Left ventricle myocardium superior (tissue), 1 donor: ENCODE data around the gene INAFM2. TPM values are rescaled to one million over a fixed set of nuclear protein-coding genes. Genes with fewer than 3 reads are reported as not detected.

ENCODE experiments used
- ATAC-seq: fragments of 200-7000 bp; cut with Tn5 transposase; one replicate; pipeline ENCODE4 v1.9.1; 2020; ENCODE audit warnings: mild to moderate bottlenecking, moderate library complexity
- DNase-seq: peaks from one replicate; pipeline ENCODE4 v3.0.0-alpha.2; 2020
- intact Hi-C: fragments of 100-400 bp; cut with micrococcal nuclease; formaldehyde crosslinking; loops from one replicate; pipeline ENCODE4 v1.11.0; 2022
- total RNA-seq: library from RNA; stranded (reverse); fragmentation: NEBNext Ultra II Directional; extraction: Animal tissue kit (Norgen Biotek cat#: 25700); gene quantifications from one replicate; pipeline ENCODE4 v1.2.1, GENCODE V29; 2021
- donor health status: DM: no; HTN: yes; CAD: no; lungs with severe emphysema.

INAFM2 gene
- total RNA-seq, 1 donor from 2014 or later = 55.8 TPM

DNA sequence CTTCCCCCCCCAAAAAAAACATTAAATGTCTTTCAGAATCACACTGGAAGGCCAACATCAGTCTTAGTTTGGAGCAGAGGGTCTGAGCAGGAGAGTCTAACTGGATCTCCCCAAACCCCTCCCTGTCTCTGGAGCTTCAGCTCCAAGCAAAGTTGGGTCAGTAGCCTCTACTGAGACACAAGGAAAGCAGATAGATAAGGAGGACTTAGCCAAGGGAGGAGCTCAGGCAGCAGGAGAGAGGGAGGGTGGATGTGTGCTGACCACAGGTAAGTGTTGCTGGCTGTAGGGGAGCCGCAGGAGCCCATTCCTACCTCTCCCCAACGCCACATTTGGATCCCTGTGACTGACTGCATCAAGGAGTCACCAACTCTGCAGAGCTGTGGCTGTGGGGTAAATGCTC, 22.7 kb upstream of the INAFM2 start:
- no peak for ATAC-seq
- intact Hi-C loops = no loop called here
- no peak for DNase-seq

DNA sequence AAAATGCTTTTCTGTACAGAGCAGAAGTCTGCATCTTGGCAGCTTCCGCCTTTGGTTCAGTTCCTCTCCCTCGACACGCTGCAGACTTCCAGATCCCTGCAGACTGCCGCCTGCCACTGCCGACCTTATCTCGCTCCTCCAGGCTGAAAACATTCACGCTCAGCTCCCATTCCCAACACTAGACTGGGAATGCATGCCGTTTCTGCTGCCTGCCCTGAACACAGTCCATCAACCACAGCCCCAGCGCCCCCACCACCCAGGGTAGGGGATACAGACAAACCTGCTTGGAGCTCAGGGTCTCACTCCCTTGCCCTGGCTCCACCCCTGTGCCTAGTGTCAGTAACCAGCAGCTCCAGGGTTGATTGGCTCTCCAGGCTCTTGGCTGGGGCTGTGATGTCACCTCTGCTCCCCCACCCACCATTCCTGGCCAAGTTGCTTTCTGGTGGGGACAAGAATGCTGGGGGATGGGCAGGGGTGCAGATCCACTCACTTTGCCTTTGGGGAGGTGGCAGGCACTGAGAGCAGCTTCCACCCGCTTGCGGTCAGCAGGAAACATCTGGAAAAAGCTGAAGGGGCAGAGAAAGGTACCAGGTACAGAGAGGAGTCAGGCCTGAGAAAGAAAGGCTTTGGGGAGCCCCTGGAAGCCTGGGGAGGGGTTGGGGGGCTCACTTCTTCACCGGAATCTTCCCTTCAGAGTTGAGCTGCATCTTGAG, 21.9 kb upstream of the INAFM2 start:
- DNase-seq (no peak), ATAC-seq (peak; percentile 67)
- intact Hi-C loops = no loop called here

DNA sequence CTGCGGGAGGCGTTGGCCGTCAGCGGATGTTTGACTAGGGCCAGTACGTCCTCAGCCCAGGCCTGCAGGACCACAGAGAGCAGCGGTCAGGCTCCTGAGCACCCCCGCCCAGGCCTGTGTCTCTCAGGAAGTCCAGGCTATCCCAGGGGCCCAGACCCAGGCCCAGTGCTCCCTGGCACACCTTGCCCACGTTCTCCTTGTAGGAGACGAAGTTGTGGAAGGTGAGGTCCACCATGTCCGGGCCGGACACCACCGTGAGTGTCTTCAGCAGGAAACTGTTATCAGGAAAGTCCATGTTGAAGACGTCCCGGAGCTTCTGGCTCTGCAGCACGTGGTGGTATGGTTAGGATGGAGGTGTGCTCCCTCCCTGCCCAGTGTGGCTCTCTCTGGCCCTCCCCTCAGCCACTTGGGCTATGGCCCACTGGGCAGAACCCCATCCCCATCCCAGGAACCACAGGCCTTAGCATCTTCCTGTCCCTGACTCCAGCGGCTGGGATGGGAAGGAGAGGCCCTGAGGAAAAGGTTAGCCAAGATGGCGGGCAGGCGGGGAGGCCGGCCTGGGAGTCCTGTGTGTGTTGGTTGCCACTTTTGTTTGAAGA, 21.1 kb upstream of the INAFM2 start:
- no peak for ATAC-seq
- no peak for DNase-seq
- intact Hi-C loops = no loop called here

DNA sequence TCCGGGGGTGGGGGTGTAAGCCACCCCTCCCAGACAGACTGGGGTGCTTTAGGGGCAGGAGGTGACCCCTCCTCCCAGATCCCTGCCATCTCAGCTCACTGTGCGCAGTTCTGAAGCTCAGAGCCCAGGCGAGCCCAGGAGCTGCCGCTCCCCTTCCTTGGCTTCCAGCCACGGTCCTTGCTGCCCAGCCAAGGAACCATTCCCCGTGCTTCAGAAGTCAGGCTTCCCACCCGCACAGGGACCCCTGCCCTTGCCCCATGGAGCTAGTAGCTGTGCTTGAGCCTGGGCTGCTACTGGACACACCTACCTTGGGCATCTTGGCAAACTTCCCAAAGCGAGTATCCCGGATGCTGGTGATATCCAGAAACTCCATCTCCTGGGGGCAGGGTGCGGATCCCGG, 20.5 kb upstream of the INAFM2 start:
- intact Hi-C loops = no loop called here
- ATAC-seq (no peak), DNase-seq (no peak)

DNA sequence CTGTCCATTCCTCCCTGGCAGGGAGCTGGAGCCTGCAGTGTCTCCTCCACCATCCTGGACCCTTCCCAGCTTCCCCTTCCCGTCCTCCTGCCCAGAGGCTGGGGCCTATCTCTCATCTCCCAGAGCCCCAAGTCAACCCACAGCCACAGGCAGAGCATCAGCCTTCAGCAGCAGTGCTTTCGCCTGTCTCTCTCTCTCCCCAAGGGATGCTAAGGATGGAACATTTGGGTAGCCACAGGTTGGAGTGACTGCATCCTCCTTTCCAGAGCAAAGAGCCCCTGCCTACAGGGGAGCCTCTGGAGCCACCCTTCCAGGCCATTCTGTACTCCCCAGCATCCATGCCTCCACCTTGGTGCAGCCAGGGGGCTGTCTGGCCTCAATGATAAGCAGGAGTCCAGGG, 19.9 kb upstream of the INAFM2 start:
- intact Hi-C loops = no loop called here
- DNase-seq (no peak), ATAC-seq (no peak)

DNA sequence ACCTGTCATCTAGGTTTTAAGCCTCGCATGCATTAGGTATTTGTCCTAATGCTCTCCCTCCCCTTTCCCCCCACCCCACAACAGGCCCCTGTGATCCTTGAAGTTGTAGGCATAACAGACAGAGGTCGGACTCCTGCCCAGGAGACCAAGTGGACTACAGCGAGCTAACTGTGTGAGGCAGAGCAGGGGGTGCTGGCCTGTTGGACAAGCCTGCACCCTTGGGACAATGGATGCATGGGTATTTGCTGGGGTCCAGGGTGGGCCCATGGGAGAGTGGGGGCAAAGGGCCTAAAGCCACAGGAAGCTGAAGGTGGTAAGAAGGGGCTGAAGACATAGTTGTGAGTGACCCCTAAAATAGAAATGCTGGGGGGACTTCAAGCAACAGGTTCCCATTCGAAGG, 18.2 kb upstream of the INAFM2 start:
- DNase-seq (no peak), ATAC-seq (no peak)
- intact Hi-C loops = no loop called here

DNA sequence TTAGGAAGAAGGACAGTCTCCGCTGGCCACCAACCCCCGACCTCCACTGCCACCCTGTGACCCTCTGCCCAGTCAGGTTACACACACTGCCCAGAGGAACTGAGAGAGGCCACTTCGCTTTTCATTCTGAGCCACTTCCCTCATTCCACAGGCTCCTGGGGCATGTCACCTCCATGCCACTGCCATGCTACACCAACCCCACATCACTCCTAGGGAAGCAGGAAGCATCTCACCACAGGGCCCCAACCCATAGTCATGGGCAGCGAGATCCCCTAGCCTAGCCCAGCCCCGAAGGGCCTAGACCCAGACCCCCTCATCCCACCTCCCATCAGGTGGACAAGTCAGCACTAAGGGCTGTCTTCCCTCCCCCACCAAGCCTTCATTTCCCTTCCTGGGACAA, 17.1 kb upstream of the INAFM2 start:
- DNase-seq (no peak), ATAC-seq (no peak)
- intact Hi-C loops = no loop called here

DNA sequence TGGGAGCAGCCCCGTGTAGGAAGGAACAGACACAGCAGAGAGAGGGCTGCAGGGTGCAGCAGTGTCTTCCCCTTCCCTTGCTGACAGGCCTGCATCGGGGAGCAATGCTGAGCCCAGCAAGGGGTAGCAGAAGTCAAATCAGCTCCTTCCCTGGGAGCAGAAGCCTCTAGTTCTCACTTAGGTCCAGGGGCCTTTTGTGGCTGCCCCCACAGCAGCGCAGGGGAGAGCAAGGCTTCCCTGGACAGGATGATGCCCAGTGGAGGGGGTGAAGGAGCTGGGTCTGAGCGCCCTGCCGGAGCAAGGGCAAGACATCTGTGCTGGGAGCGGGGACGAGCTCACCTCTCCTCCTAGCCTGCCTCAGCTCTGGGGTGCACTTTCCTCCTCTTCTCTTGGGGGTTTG, 16.6 kb upstream of the INAFM2 start:
- ATAC-seq = peak; percentile 10
- intact Hi-C loops = no loop called here
- DNase-seq = no peak

DNA sequence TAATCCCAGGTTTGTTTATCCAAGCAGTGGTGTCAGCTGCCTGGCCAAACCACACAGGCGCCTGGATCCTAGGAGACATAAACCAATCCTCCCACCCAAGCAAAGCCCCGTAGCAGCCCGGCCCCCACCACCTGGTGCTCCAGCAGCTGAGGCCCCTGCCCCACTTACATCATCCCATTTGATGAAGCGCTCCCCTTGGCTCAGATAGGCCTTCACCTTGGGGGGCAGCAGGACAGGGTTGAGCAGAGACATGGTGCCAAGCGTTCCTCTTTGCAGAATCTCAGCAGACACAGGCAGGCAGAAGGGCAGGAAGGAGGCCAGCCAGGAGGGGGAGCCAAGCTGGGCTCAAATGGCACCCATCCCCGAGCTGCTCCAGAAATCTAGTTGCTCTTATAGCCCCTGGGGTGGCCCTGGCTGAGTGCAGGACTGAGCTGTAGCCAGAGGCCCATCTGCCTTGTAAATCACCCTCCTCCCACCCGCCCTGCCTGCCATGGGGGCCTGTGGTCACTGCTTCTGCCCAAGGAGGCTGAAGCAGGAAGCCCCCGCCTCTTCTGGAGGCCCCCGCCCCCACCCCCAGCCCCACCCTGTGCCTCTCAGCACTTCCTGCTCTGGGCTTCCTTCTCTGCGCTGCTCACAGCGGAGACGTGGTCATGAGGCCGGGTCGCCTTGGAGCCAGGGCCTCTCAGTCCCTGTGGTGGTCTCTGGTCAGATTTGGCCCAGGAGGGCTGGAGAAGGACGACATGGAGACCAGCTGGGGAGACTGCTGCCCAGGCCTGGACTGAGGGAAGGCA, 15.9 kb upstream of the INAFM2 start, which contains the start of gene PLCB2:
Gene PLCB2 (minus strand): TSS at position 515 of the 791 bp plus-strand sequence. CDS start 263 bp downstream, at position 252.
- ATAC-seq (peak; percentile 60), DNase-seq (peak; percentile 63)
- intact Hi-C loops = no loop called here

DNA sequence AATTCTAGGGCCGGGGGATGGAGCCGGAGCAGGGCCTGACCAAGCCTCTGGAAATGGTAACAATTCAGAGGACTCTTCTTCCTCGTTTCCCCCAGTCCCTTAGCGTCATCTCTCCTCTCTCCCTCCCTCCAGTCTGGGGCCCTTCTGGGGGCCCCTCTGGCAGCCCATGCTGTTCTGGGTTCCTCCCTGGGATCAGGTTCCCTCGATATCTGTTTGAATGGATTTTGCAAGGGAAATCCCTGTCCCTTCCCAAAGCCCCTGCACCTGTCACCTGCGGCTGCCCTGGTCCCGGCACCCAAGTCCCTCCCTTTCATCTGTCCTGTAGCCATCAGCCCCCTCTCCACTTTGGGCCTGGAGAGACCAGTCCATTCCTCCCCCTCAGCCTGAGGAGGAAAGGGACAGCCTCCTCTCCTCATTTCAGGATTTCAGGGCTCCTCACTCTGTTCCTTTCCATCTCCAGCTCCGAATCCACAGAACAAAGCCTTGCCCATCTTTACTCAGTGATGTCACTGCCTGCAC, 14.1 kb upstream of the INAFM2 start:
- DNase-seq (no peak), ATAC-seq (no peak)
- intact Hi-C loops = no loop called here

DNA sequence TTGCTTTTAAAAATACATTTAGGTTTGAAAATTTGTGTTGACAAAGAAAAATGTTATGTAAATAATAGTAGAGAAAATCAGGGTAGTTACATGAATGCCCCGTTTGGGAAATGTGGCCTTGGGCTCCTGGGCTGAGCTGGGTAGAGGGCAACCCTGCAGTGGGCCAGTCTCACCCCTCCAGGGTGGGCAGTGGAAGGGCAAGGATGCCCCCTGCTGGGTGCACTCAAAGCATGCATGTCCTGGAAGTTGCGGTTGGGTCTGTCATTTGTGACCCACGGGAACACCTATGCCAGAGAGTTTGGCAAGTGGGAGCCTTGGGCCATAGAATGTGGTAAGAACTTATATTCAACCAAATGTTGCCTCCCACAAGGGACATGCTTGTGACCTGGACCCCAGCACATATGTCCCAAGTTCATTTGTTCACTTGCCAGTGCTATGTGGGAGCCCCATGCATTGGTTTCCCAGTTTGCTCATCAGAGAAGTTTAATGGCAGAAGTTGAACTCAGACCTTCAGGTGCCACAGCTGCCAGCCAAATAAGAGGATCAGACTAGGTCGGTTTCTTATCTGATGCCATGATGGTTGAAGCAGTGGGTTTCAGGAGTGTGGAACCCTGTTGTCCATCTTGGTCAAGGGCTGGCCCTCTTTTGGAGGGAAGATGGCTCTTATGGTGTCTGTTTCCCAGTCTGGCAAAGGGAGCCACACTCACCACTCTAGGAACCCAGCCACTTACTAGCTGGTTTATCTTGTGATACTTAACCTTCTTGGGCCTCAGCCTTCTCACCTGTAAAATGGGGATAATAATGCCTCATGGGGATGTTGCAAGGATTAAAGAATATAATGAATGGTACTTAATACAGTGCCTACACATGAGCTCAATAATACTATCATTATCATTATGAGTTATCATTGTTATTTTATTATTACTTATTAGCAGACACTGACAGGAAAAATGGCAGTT, 13.2 kb upstream of the INAFM2 start:
- ATAC-seq = peak; percentile 73
- intact Hi-C loops = no loop called here
- DNase-seq = peak; percentile 77

DNA sequence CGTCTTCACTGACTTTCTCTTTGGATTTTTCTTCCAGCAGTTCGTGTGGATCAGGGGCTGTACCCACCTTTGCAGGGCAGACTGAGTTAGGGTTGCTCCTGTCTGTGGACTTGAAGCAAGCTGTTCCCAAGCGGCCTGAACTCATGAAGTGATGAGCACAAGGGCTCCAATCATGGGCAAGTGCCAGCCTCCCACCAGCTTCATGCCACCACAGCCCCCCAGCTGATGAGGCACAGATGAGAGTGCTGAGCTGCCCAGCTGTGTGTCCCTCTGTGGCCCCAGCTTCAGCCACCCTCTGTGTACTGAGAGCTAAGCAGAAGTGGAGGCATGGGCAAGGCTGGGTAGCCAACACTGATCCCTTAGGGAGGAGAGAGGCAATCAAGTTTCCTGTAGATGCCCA, 12.5 kb upstream of the INAFM2 start:
- intact Hi-C loops = no loop called here
- DNase-seq (no peak), ATAC-seq (no peak)

DNA sequence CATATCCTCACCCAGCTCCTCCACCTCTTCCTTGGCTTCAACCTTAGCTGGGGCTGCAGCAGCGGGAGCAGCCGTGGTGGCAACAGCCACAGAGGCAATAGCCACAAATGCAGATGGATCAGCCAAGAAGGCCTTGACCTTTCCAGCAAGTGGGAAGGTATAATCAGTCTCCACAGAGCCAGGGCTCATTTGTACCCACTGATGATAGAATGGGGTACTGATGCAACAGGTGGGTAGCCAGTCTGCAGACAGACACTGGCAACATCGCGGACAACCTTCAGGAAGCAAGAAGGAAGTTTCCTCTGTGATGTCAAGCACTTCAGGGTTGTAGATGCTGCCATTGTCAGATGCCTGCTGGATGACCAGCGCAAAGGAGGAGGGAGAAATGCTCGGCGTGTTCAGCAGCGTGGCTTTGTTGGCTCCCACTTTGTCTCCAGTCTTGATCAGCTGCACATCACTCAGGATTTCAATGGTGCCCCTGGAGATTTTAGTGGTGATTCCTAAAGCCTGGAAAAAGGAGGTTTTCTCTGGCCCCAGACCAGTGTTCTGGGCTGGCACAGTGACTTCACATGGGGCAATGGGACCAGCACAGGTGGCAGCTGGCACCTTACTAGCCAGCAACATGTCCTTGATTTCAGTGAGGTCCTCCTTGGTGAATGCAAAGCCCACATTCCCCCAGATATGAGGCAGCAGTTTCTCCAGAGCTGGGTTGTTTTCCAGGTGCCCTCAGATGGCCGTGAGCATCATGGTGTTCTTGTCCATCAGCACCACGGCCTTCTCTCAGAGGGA, 10.9 kb upstream of the INAFM2 start:
- ATAC-seq (no peak), DNase-seq (no peak)
- intact Hi-C loops = no loop called here

DNA sequence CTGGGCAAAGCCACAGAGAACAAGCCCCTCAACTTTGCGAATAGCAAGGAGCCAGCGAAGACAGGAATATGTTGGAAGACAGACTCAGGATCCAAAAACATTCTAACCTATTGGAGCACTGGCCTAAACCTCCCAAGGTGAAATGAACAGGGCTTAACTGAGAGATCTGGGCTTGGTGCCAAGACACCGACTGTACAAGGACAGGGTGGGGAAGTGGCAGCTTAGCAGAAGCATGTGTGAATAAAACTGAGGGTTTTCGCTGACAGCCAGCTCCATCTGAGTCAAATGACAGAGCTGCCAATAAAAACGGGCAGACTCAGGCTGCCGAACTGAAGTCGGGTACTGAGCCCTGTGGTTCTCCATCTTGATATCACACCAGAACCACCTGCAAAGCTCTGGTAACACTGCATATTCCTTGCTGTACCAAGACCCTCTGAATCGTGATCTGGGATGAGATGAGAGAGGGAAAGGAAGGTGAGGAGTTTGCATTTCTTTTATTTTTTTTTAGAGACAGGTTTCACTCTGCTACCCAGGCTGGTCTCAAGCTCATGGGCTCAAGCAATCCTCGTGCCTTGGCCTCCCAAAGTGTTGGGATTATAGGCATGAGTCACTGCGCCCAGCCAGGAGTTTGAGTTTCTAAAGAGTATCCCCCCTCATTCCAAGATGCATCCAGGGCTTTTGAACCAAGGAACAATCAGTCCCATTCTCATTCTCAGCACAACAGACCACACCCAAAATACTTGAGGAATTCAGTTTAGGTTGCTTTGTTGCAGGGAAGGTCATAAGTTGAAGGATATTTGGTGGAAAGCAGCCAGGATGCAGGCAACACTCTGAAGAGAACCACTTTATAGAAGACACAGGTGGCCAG, 9.7 kb upstream of the INAFM2 start:
- peak; percentile 71 for ATAC-seq
- peak; percentile 63 for DNase-seq
- intact Hi-C loops = no loop called here

DNA sequence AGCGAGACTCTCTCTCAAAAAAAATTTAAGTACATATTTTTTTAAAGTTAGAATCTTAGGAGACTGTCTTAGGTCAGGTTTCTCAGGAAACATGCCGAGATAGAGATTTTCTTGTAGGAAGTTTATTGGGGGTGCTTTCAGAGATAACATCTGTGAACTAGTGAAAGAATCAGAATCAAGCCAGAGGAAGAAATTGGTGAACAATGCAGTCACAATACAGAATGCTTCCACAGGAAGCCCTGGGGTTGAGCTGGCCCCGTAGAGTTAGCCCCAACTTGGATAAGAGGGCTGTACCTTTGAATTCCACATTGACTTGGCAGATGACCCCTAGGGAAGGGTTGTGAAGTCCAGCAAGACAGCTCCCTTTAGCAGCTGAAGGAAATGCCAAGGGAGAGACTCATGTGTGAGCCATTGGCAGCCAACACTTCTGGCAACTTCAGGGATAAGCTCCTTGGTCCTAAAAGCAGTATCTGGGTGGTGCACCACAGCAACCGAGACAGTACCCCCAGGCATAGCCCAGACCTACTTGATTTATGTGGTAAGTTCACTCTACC, 8.7 kb upstream of the INAFM2 start:
- intact Hi-C loops = no loop called here
- ATAC-seq (no peak), DNase-seq (no peak)

DNA sequence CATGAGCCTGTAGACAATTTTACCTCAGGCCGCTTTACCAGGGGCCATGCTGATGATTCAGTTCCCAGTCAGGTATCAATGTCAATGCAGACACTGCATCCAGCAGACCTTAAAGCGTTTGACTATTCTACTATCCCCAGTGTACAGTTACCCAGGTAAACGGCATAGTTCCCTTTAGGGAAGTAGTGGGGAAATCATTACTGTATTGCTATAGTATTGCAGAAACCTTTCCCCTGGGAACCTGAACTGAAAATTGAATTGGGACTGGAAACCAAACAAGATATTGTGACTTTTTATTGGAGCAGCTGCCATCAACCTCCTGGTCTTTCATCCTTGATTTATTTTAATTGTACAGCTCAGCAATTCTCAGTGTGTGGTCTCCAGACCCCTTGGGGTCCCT, 6.6 kb upstream of the INAFM2 start:
- no peak for ATAC-seq
- intact Hi-C loops = no loop called here
- no peak for DNase-seq

DNA sequence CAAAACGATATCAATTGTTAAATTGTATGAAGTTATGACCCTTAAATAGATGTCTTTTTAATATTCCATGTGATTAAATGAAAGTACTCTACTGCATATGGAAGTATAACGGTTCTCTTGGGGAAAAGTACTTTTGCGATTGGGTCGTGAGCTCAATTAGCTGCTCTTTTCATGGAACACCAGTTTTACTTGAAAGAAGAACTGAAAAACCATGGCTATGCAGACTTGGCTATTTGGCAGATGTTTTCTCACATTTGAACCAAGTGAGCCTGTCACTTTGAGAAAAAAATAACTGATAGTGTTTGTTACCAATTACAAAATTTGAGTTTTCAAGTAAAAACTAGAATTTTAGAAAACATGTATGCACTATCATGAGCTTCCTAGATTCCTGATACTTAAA, 5.9 kb upstream of the INAFM2 start:
- DNase-seq = no peak
- intact Hi-C loops = no loop called here
- ATAC-seq = no peak
